ENCODE measurements around the gene CALN1.
"Not testable (repeated sequence)": the region's sequence is repeated elsewhere in the genome, so short reads cannot be mapped to it uniquely, and the experiment has no call there.

The CALN1 gene

DNA sequence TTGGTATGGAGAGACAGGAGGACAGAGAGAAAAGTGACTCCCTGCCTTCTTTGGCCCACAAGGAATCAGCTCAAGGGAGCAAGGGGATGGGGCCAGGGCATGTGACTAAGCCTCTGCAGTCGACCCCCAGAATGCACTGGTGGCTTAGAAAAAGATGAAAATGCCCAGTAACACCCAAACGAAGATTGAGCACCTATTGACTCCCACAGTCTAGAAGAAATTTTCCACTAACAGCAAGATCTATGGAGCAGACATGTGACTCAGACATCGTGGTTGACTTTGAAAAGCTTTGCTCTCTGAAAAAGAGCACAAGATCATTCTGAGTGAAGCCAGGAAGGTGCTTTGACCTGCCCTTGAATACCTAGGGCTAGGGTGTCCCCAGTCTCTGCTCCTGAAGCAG is 586.0 kb downstream of the CALN1 start:
- no peaks in the 10 kb centered on the region for H4K20me1 ChIP-seq (ENCODE audit: insufficient read depth, low read length)
- no peak overlapping the region for H3K4me3 ChIP-seq (ENCODE audit: low read depth, low read length, poor library complexity, severe bottlenecking)
- H3K36me3 ChIP-seq (ENCODE audit: insufficient read depth, low read length): no peaks in the 10 kb centered on the region
- no peak overlapping the region for H3K9ac ChIP-seq (ENCODE audit: low read length)
- no peaks in the 10 kb centered on the region for H3K9me3 ChIP-seq (ENCODE audit: low read length)
- no peaks in the 10 kb centered on the region; the same call in 1 of the 2 replicates for H3K27me3 ChIP-seq (ENCODE audit: insufficient read depth, low read length)
- no peak overlapping the region for H3K4me2 ChIP-seq (ENCODE audit: low read length)
- no peak overlapping the region for H2AFZ ChIP-seq (ENCODE audit: low read length)
- H3K4me1 ChIP-seq (ENCODE audit: insufficient read depth, low read length, severe bottlenecking): no peaks in the 10 kb centered on the region
- H3K9me2 ChIP-seq (ENCODE audit: low read depth, low read length): no peaks in the 10 kb centered on the region
- no peaks in the 10 kb centered on the region for H3F3A ChIP-seq (ENCODE audit: insufficient read depth, low read length)
- TF ChIP-seq EZH2 (IDR thresholded peaks at IDR 0.05; ENCODE audit: borderline replicate concordance, low read length): no peak
- TF ChIP-seq, protein P1, sequence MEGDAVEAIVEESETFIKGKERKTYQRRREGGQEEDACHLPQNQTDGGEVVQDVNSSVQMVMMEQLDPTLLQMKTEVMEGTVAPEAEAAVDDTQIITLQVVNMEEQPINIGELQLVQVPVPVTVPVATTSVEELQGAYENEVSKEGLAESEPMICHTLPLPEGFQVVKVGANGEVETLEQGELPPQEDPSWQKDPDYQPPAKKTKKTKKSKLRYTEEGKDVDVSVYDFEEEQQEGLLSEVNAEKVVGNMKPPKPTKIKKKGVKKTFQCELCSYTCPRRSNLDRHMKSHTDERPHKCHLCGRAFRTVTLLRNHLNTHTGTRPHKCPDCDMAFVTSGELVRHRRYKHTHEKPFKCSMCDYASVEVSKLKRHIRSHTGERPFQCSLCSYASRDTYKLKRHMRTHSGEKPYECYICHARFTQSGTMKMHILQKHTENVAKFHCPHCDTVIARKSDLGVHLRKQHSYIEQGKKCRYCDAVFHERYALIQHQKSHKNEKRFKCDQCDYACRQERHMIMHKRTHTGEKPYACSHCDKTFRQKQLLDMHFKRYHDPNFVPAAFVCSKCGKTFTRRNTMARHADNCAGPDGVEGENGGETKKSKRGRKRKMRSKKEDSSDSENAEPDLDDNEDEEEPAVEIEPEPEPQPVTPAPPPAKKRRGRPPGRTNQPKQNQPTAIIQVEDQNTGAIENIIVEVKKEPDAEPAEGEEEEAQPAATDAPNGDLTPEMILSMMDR (IDR thresholded peaks at IDR 0.05; ENCODE audit: low read length): no peak
- no peaks in the 10 kb centered on the region for H3K79me2 ChIP-seq (ENCODE audit: insufficient read depth, low read length)
- H3K27ac ChIP-seq (ENCODE audit: low read depth, low read length, poor library complexity, severe bottlenecking): no peak overlapping the region

DNA sequence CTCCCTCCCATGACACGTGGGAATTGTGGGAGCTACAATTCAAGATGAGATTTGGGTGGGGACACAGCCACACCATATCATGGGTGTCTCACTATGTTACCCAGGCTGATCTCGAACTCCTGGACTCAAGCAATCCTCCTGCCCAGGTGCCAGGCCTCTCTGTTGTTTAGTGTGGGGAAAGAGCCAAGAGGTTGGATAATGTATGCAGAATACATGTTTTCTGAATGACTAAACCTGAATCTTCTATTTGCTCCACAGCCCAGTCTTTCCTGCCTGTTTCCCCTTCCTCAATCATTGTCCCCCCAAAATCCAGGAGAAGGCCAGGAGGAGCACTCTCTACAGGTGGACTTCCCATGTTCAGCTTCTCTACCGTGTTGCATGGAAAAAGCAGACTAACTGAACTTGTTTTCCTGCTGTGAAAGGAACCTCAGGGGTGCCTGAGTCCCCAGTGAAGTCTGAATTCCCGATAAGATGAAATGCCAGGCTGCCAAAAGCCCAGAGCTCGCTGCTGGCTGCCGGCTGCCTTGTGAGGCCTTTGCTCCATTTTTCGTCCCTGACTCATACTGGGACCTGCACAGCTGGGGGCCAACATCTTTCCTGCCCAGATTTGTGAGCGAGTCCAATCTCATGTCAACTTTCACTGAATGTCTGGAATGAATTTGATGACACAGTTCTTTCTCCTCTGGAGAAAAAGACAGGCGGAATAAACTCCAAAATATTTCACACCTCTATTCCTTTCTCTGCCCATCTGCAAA is 588.0 kb downstream of the CALN1 start:
- H3K4me1 ChIP-seq (ENCODE audit: insufficient read depth, low read length, severe bottlenecking): no peaks in the 10 kb centered on the region
- no peaks in the 10 kb centered on the region for H3K36me3 ChIP-seq (ENCODE audit: insufficient read depth, low read length)
- no peaks in the 10 kb centered on the region for H4K20me1 ChIP-seq (ENCODE audit: insufficient read depth, low read length)
- no peak overlapping the region for H2AFZ ChIP-seq (ENCODE audit: low read length)
- H3K27ac ChIP-seq (ENCODE audit: low read depth, low read length, poor library complexity, severe bottlenecking): no peak overlapping the region
- H3K27me3 ChIP-seq (ENCODE audit: insufficient read depth, low read length): no peaks in the 10 kb centered on the region; the same call in 1 of the 2 replicates
- H3K79me2 ChIP-seq (ENCODE audit: insufficient read depth, low read length): no peaks in the 10 kb centered on the region
- no peak overlapping the region for H3K9ac ChIP-seq (ENCODE audit: low read length)
- no peaks in the 10 kb centered on the region for H3K9me3 ChIP-seq (ENCODE audit: low read length)
- no peak for TF ChIP-seq EZH2 (IDR thresholded peaks at IDR 0.05; ENCODE audit: borderline replicate concordance, low read length)
- TF ChIP-seq, protein P1 (IDR thresholded peaks at IDR 0.05; ENCODE audit: low read length): no peak
- no peaks in the 10 kb centered on the region for H3K9me2 ChIP-seq (ENCODE audit: low read depth, low read length)
- no peak overlapping the region for H3K4me2 ChIP-seq (ENCODE audit: low read length)
- no peak overlapping the region for H3K4me3 ChIP-seq (ENCODE audit: low read depth, low read length, poor library complexity, severe bottlenecking)
- no peaks in the 10 kb centered on the region for H3F3A ChIP-seq (ENCODE audit: insufficient read depth, low read length)

DNA sequence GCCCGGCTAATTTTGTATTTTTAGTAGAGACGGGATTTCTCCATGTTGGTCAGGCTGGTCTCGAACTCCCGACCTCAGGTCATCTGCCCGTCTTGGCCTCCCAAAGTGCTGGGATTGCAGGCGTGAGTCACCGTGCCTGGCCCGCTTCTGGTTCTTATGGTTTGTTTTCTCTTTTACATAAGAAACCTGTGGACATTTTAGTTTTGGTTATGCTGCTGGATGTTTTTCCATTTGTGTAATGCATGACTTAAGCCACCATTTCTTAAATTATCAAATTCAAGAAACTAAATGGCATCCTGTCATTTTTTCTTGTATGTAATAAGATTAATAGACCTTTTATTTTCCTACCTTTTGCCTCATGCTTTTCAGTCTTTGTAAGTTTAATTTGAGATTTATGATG is 589.7 kb downstream of the CALN1 start:
- H3K36me3 ChIP-seq (ENCODE audit: insufficient read depth, low read length); H3K9ac ChIP-seq (ENCODE audit: low read length); H3K9me3 ChIP-seq (ENCODE audit: low read length); H3K9me2 ChIP-seq (ENCODE audit: low read depth, low read length); H3K4me1 ChIP-seq (ENCODE audit: insufficient read depth, low read length, severe bottlenecking); H3F3A ChIP-seq (ENCODE audit: insufficient read depth, low read length); H3K4me2 ChIP-seq (ENCODE audit: low read length); H3K27me3 ChIP-seq (ENCODE audit: insufficient read depth, low read length); H2AFZ ChIP-seq (ENCODE audit: low read length); H3K27ac ChIP-seq (ENCODE audit: low read depth, low read length, poor library complexity, severe bottlenecking); H4K20me1 ChIP-seq (ENCODE audit: insufficient read depth, low read length); H3K4me3 ChIP-seq (ENCODE audit: low read depth, low read length, poor library complexity, severe bottlenecking); H3K79me2 ChIP-seq (ENCODE audit: insufficient read depth, low read length): not testable (repeated sequence)

DNA sequence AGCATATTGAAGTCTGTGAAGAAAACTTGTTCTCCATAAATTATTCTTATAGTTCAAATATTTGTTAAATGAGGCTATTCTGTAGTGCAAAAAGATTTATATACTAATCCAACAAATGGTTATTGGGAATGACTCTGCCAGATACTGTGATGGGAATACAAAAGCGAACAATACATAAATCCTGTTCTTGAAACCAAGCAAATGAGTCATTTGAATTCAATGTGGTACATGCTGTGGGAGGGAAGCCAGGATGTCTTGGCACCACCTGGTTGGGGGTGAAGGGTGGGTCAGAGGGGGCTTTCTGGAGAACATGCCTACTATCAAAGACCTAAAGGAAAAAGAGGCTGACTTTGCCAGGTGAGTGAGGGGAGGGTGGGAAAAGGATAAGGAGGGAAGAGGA is 594.2 kb downstream of the CALN1 start:
- H3K36me3 ChIP-seq (ENCODE audit: insufficient read depth, low read length): no peaks in the 10 kb centered on the region

More for the DNA sequence above, 594.2 kb downstream of the CALN1 start:
- no peak overlapping the region for H3K4me3 ChIP-seq (ENCODE audit: low read depth, low read length, poor library complexity, severe bottlenecking)
- no peaks in the 10 kb centered on the region; the same call in 1 of the 2 replicates for H3K27me3 ChIP-seq (ENCODE audit: insufficient read depth, low read length)
- H2AFZ ChIP-seq (ENCODE audit: low read length): no peak overlapping the region
- H3K9me2 ChIP-seq (ENCODE audit: low read depth, low read length): no peaks in the 10 kb centered on the region
- no peaks in the 10 kb centered on the region for H3K4me1 ChIP-seq (ENCODE audit: insufficient read depth, low read length, severe bottlenecking)
- no peaks in the 10 kb centered on the region for H3K9me3 ChIP-seq (ENCODE audit: low read length)
- no peak overlapping the region for H3K27ac ChIP-seq (ENCODE audit: low read depth, low read length, poor library complexity, severe bottlenecking)
- no peak overlapping the region for H3K9ac ChIP-seq (ENCODE audit: low read length)
- no peaks in the 10 kb centered on the region for H3F3A ChIP-seq (ENCODE audit: insufficient read depth, low read length)
- no peaks in the 10 kb centered on the region for H4K20me1 ChIP-seq (ENCODE audit: insufficient read depth, low read length)
- H3K79me2 ChIP-seq (ENCODE audit: insufficient read depth, low read length): no peaks in the 10 kb centered on the region
- no peak overlapping the region for H3K4me2 ChIP-seq (ENCODE audit: low read length)
- TF ChIP-seq, protein P1 (IDR thresholded peaks at IDR 0.05; ENCODE audit: low read length): no peak
- TF ChIP-seq EZH2 (IDR thresholded peaks at IDR 0.05; ENCODE audit: borderline replicate concordance, low read length): no peak
